GM18519 (cell line): ENCODE measurements around the gene PPEF1.

ENCODE experiments used
- ATAC-seq: cut with Tn5 transposase; IDR thresholded peaks from one replicate; pipeline ENCODE4 v1.9.1; 2021; ENCODE audit warnings: mild to moderate bottlenecking, moderate library complexity; ENCODE audit not compliant: unreplicated experiment, low FRiP score

PPEF1 gene

GRCh38 chrX:18707426-18708049 lies at the start of gene PPEF1:
TSS of gene PPEF1 (plus strand) at chrX:18707645. CDS start at chrX:18707781, 136 bp downstream.
- no peak for ATAC-seq

- no peak for ATAC-seq
Measured at GRCh38 chrX:18661273-18661672, 46.2 kb upstream of the PPEF1 start.

- no peak for ATAC-seq
Measured at GRCh38 chrX:18664947-18665346, 42.5 kb upstream of the PPEF1 start.

GRCh38 chrX:18666614-18667013 lies 40.8 kb upstream of the PPEF1 start:
- ATAC-seq: no peak

GRCh38 chrX:18668071-18668835 lies 39.2 kb upstream of the PPEF1 start:
- ATAC-seq: no peak

GRCh38 chrX:18672008-18672407 lies 35.4 kb upstream of the PPEF1 start, which contains the start of gene RS1:
TSS of gene RS1 (minus strand) at chrX:18672108. CDS start at chrX:18672068, 40 bp downstream.
- ATAC-seq: no peak

- ATAC-seq: peak; percentile 23
Measured at GRCh38 chrX:18674417-18674787, 33.0 kb upstream of the PPEF1 start.

- ATAC-seq: peak; percentile 82
Measured at GRCh38 chrX:18674788-18675735, 32.4 kb upstream of the PPEF1 start.

- no peak for ATAC-seq
Measured at GRCh38 chrX:18676050-18676449, 31.4 kb upstream of the PPEF1 start.

- no peak for ATAC-seq
Measured at GRCh38 chrX:18676470-18676869, 31.0 kb upstream of the PPEF1 start.

- no peak for ATAC-seq
Measured at GRCh38 chrX:18677161-18677869, 30.1 kb upstream of the PPEF1 start.

GRCh38 chrX:18681996-18682395 lies 25.4 kb upstream of the PPEF1 start:
- ATAC-seq: no peak

GRCh38 chrX:18682979-18683387 lies 24.5 kb upstream of the PPEF1 start:
- no peak for ATAC-seq

GRCh38 chrX:18687856-18688495 lies 19.5 kb upstream of the PPEF1 start:
- ATAC-seq: no peak

- no peak for ATAC-seq
Measured at GRCh38 chrX:18691431-18691830, 16.0 kb upstream of the PPEF1 start.

GRCh38 chrX:18692541-18692940 lies 14.9 kb upstream of the PPEF1 start:
- ATAC-seq: no peak

GRCh38 chrX:18696653-18697052 lies 10.8 kb upstream of the PPEF1 start:
- ATAC-seq: no peak

GRCh38 chrX:18698737-18699650 lies 8.5 kb upstream of the PPEF1 start:
- no peak for ATAC-seq
